Prostate gland (tissue), 2 donors: ENCODE measurements around the gene SMYD3. TPM values are rescaled to one million over a fixed set of nuclear protein-coding genes. Genes with fewer than 3 reads are reported as not detected.

ENCODE experiments used
- DNase-seq: peaks from one replicate; pipeline ENCODE4 v3.0.0-alpha.2; 2019; ENCODE audit warnings: low spot score
- H3K27ac ChIP-seq, 2 donors: fragments of 200-600 bp; sonication (generic); 2 replicates each; pipeline ENCODE4 v1.5.1; 2017 to 2019
- H3K27me3 ChIP-seq: fragments of 200-600 bp; sonication (generic); replicated peaks from 2 replicates; pipeline ENCODE4 v1.5.1; 2019; ENCODE audit not compliant: insufficient read depth
- H3K36me3 ChIP-seq, 2 donors: fragments of 200-600 bp; sonication (generic); 1 replicate in 1 of 2; 2 replicates in 1 of 2; pipeline versions ENCODE4 v1.5.1 to v1.8.1; 2017 to 2019
- H3K4me1 ChIP-seq: fragments of 200-600 bp; sonication (generic); replicated peaks from 2 replicates; pipeline ENCODE4 v1.5.1; 2019
- H3K4me3 ChIP-seq, 2 donors: fragments of 200-600 bp; sonication (generic); 2 replicates each; pipeline ENCODE4 v1.5.1; 2017 to 2019
- H3K9me3 ChIP-seq: fragments of 200-600 bp; sonication (generic); 2 replicates; pipeline ENCODE4 v1.5.1; 2017
- POLR2A ChIP-seq: fragments of 450-650 bp; IDR thresholded peaks from one replicate; pipeline ENCODE4 v1.6.1; 2016; ENCODE audit warnings: antibody characterized with exemption, mild to moderate bottlenecking
- POLR2AphosphoS5 ChIP-seq: sonication (generic); formaldehyde crosslinking; IDR thresholded peaks from one replicate; pipeline ENCODE4 v1.6.1; 2017; ENCODE audit warnings: antibody characterized with exemption
- WGBS: methylation state at CpG from one replicate; pipeline ENCODE4 v1.1.5; 2018; 5-methylcytosine and 5-hydroxymethylcytosine counted together
- intact Hi-C: fragments of 100-400 bp; cut with DNase I; formaldehyde crosslinking; loops from one replicate; pipeline ENCODE4 v1.14.2; 2022
- total RNA-seq, 2 donors: library from RNA; depleted of rRNA; stranded (reverse); fragments of >200 nt; gene quantifications; one replicate each; pipeline ENCODE4 v1.1.0, GENCODE V29; 2016
- TF ChIP-seq, protein P1 (sequence below), 4 experiments: fragments of 200-600 bp in 2 of 4; fragments of 450-650 bp in 2 of 4; sonication (generic) in 2 of 4; IDR thresholded peaks; 1 replicate in 3 of 4; 2 replicates in 1 of 4; pipeline ENCODE4 v1.5.1; 2016 to 2019; ENCODE audit warnings: antibody characterized with exemption in 4 of 4, mild to moderate bottlenecking in 2 of 4, moderate library complexity in 2 of 4

SMYD3 gene
- total RNA-seq, 2 donors from 2014 or later: 19.8 to 23.9 TPM

GRCh38 chr1:246219508-246220030 is 287.5 kb downstream of the SMYD3 start:
- intact Hi-C loops: no loop called here
- H3K27ac ChIP-seq: no peak overlapping the region
- TF ChIP-seq, protein P1, sequence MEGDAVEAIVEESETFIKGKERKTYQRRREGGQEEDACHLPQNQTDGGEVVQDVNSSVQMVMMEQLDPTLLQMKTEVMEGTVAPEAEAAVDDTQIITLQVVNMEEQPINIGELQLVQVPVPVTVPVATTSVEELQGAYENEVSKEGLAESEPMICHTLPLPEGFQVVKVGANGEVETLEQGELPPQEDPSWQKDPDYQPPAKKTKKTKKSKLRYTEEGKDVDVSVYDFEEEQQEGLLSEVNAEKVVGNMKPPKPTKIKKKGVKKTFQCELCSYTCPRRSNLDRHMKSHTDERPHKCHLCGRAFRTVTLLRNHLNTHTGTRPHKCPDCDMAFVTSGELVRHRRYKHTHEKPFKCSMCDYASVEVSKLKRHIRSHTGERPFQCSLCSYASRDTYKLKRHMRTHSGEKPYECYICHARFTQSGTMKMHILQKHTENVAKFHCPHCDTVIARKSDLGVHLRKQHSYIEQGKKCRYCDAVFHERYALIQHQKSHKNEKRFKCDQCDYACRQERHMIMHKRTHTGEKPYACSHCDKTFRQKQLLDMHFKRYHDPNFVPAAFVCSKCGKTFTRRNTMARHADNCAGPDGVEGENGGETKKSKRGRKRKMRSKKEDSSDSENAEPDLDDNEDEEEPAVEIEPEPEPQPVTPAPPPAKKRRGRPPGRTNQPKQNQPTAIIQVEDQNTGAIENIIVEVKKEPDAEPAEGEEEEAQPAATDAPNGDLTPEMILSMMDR (IDR thresholded peaks at IDR 0.05): no peak
- no peak for TF ChIP-seq POLR2A
- TF ChIP-seq POLR2AphosphoS5: no peak
- no peaks in the 10 kb centered on the region for H3K9me3 ChIP-seq
- WGBS: 63% methylated on average over 11 of the region's 11 CpGs
- no peaks in the 10 kb centered on the region for H3K36me3 ChIP-seq
- no peaks in the 10 kb centered on the region for H3K27me3 ChIP-seq
- no peaks in the 10 kb centered on the region for H3K4me1 ChIP-seq
- DNase-seq: no peak
- no peak overlapping the region for H3K4me3 ChIP-seq

DNA sequence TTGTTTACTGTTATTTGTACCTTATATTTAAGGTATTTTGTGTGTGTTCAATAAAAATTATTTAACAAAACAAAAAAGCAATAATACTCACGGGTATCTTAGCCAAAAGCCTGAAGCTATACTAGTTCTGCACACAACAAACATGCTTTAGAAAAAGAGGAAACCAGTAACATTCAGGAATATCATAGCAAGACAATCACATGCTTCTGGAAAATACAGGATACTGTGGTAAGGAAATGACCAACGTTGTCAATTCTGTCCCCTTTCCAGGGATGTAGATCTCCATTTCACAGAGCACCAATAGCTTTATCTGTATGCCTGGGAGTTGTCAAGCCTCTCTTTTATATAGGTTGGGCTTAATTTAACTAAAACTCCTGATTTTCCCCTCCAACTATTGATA is 288.4 kb downstream of the SMYD3 start:
- intact Hi-C loops: no loop called here
- no peak overlapping the region for H3K4me3 ChIP-seq
- no peak for DNase-seq
- TF ChIP-seq, protein P1 (IDR thresholded peaks at IDR 0.05): no peak
- TF ChIP-seq POLR2AphosphoS5 (no peak), POLR2A (no peak)
- no peaks in the 10 kb centered on the region for H3K9me3 ChIP-seq
- no peak overlapping the region for H3K27ac ChIP-seq
- H3K27me3 ChIP-seq: no peaks in the 10 kb centered on the region
- no peaks in the 10 kb centered on the region for H3K36me3 ChIP-seq
- H3K4me1 ChIP-seq: no peaks in the 10 kb centered on the region
- 48% methylated on average over 2 of the region's 2 CpGs for WGBS

DNA sequence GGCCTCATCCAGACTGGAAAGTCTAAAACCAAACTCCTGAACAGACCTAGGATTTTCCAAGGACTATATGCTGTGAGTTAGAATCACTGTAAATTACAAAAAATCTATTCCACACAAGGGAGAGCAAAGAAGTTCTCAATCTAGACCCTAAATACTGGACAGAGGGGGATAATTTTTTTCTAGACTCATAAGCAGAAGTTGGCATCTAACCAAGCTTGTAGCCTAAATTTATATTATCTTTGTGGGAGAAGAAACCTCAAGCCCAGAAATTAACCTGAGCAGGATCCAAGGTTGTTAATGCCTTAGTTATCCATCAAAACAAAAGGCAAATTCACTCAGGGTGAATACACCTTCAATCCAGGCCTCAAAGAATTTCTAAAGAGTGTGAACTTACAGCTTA is 290.2 kb downstream of the SMYD3 start:
- Histone ChIP-seq H3K27ac (no peak overlapping the region), H3K9me3 (no peaks in the 10 kb centered on the region), H3K4me1 (no peaks in the 10 kb centered on the region), H3K27me3 (no peaks in the 10 kb centered on the region), H3K36me3 (no peaks in the 10 kb centered on the region), H3K4me3 (no peak overlapping the region)
- intact Hi-C loops: no loop called here
- DNase-seq: no peak
- TF ChIP-seq POLR2AphosphoS5 (no peak), POLR2A (no peak)

GRCh38 chr1:246215510-246215903 is 291.6 kb downstream of the SMYD3 start:
- Histone ChIP-seq H3K27me3 (no peaks in the 10 kb centered on the region), H3K36me3 (no peaks in the 10 kb centered on the region), H3K4me1 (no peaks in the 10 kb centered on the region), H3K9me3 (no peaks in the 10 kb centered on the region), H3K27ac (no peak overlapping the region), H3K4me3 (no peak overlapping the region)
- WGBS: 63% methylated on average over 4 of the region's 4 CpGs
- no peak for DNase-seq
- TF ChIP-seq, protein P1 (IDR thresholded peaks at IDR 0.05): no peak
- no peak for TF ChIP-seq POLR2A
- TF ChIP-seq POLR2AphosphoS5: no peak
- intact Hi-C loops: no loop called here

DNA sequence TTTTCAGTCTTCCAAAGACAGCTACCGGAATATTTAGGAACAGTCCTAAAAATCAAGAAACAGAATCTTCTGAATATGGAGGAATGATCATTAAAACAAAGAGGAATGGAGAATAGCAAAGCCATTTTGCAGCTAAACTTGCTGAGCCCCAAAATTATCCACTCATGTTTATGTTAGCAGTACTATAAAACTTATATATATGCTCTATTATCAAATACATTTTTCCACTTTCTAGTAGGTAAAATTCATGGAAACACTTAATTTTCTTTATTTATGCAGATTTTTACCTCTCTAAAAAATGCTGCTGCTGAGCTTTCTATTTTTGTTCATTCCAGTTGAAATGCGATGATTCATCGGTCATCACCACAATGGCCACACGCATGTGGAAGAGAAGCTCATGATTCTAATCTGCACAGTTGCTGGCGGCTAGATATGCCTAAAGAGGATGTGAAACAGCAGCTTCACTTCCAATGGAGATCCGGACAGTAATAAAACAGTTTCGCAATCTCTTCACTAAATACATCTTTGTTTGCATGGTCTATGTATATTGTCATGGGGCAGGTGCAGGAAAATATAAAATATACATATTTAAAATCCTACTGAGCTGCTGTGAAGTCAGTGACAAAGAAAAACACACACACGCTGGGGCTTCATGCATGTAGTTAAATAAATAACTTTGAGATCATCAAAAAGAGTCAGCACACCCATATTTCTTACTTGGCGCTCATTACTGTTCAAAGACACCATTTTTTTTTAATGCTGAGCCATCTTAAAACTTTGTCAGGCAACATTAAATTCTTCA is 292.2 kb downstream of the SMYD3 start:
- Histone ChIP-seq H3K4me3 (no peak overlapping the region), H3K27me3 (no peaks in the 10 kb centered on the region), H3K4me1 (no peaks in the 10 kb centered on the region), H3K27ac (no peak overlapping the region), H3K36me3 (no peaks in the 10 kb centered on the region), H3K9me3 (no peaks in the 10 kb centered on the region)
- no peak for DNase-seq
- TF ChIP-seq POLR2A: no peak
- TF ChIP-seq, protein P1 (IDR thresholded peaks at IDR 0.05): no peak
- TF ChIP-seq POLR2AphosphoS5: no peak
- 66% methylated on average over 9 of the region's 9 CpGs for WGBS
- intact Hi-C loops: no loop called here
